Right lung (tissue), 10 donors: ENCODE results near the gene SUCLG2. TPM values are rescaled to one million over a fixed set of nuclear protein-coding genes. Genes with fewer than 3 reads are reported as not detected.
A peak's percentile ranks its signal among the peaks of the same experiment; 100 is the strongest.

Experiments used
- DNase-seq, 2 donors: peaks; one replicate each; pipeline ENCODE4 v3.0.0-alpha.2; 2013
- long read RNA-seq, 8 donors: transcript quantifications; one replicate each; lab custom pipeline, GENCODE V29; 2026
- polyA plus RNA-seq, 5 donors: library from polyadenylated mRNA; unstranded; fragments of 120-200 nt; gene quantifications; one replicate each; pipeline versions ENCODE4 v1.2.1 to v1.2.3, GENCODE V29; 2013; ENCODE audit warnings: inconsistent platforms in 1 of 5, low replicate concordance in 1 of 5; ENCODE audit not compliant: insufficient read length in 5 of 5, insufficient read depth in 1 of 5

The SUCLG2 gene, protein sequence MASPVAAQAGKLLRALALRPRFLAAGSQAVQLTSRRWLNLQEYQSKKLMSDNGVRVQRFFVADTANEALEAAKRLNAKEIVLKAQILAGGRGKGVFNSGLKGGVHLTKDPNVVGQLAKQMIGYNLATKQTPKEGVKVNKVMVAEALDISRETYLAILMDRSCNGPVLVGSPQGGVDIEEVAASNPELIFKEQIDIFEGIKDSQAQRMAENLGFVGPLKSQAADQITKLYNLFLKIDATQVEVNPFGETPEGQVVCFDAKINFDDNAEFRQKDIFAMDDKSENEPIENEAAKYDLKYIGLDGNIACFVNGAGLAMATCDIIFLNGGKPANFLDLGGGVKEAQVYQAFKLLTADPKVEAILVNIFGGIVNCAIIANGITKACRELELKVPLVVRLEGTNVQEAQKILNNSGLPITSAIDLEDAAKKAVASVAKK
- polyA plus RNA-seq = 10 to 100 TPM; 60.2 to 72.9 (median 62.5) TPM
- long read RNA-seq, donor 1, transcript SUCLG2-201 (11 exons, 2,352 nt) = major isoform, 28 of 37 reads
- long read RNA-seq, donor 1, partial matches to known transcripts = 9 of 37 reads
- long read RNA-seq, donor 1, other reads (novel, unspliced or antisense) = 0 of 37 reads
- long read RNA-seq, donor 2, transcript SUCLG2-201 (11 exons, 2,352 nt) = major isoform, 12 of 28 reads
- long read RNA-seq, donor 2, partial matches to known transcripts = 16 of 28 reads
- long read RNA-seq, donor 2, other reads (novel, unspliced or antisense) = 0 of 28 reads
- long read RNA-seq, donor 3, transcript SUCLG2-201 (11 exons, 2,352 nt) = major isoform, 10 of 23 reads
- long read RNA-seq, donor 3, partial matches to known transcripts = 13 of 23 reads
- long read RNA-seq, donor 3, other reads (novel, unspliced or antisense) = 0 of 23 reads
- long read RNA-seq, donor 4, transcript SUCLG2-201 (11 exons, 2,352 nt) = major isoform, 10 of 22 reads
- long read RNA-seq, donor 4, partial matches to known transcripts = 12 of 22 reads
- long read RNA-seq, donor 4, other reads (novel, unspliced or antisense) = 0 of 22 reads
- long read RNA-seq, donor 5, transcript SUCLG2-201 (11 exons, 2,352 nt) = major isoform, 19 of 24 reads
- long read RNA-seq, donor 5, partial matches to known transcripts = 5 of 24 reads
- long read RNA-seq, donor 5, other reads (novel, unspliced or antisense) = 0 of 24 reads
- long read RNA-seq, donor 6, transcript SUCLG2-201 (11 exons, 2,352 nt) = major isoform, 16 of 35 reads
- long read RNA-seq, donor 6, partial matches to known transcripts = 19 of 35 reads
- long read RNA-seq, donor 6, other reads (novel, unspliced or antisense) = 0 of 35 reads
- long read RNA-seq, donor 7, transcript SUCLG2-201 (11 exons, 2,352 nt) = major isoform, 15 of 25 reads
- long read RNA-seq, donor 7, partial matches to known transcripts = 10 of 25 reads
- long read RNA-seq, donor 7, other reads (novel, unspliced or antisense) = 0 of 25 reads
- long read RNA-seq, donor 8, transcript SUCLG2-201 (11 exons, 2,352 nt) = major isoform, 11 of 19 reads
- long read RNA-seq, donor 8, partial matches to known transcripts = 8 of 19 reads
- long read RNA-seq, donor 8, other reads (novel, unspliced or antisense) = 0 of 19 reads

DNA sequence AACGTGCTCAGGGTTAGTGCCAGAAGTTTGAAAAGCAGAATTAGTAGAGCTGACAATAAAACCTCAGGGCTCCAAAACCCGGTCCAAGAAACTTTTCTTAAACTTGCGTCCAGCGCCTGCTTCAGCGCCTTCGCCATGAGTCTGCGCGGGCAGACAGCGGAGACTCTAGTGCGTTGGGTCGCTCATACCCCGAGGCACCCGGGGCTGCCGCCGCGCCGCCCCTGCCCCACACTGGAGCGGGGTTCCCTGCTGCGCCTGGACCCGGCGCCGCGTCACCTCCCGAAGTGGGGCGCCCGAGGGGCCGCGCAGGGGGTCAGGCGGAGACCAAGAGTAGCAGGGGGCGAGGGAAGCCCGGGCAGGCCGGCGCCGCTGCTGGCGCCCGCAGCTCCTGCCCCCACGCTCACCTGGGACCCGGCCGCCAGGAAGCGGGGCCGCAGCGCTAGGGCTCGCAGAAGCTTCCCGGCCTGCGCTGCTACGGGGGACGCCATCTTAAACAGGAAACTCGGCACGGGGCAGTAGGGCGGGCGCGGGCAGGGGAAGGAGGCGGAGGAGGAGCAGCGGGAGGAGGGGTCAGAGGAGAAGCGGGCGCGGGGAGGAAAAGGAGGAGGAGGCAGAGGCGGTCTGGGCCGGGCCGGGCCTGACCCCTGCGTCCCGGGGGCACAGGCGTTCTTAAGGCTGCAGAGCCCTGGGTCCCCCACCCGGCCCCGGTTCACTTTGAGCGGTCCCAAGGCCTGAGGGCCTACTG, at the start of gene SUCLG2:
SUCLG2 (minus strand) TSS at position 514 of the 745 bp plus-strand sequence; CDS start at position 488, 26 bp downstream.
- DNase-seq = peak; percentile 86 to 88

DNA sequence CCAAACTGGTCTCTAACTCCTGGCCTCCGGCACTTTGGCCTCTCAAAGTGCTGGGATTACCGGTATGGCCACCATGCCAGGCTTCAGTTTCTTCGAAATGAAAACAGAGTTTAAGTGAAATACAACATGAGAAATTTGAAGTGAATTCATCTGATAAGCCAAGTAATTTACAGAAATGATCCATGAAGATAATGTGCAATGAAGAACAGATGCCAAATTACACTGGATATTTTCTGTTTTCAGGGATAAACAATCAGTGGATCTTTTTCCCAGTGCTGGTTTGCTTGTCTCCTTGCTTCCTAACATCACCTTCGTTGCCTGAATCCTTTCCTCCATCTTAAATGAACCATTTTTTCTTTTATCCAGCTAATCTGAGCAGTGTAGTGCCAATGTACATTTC, 46.2 kb upstream of the SUCLG2 start:
- no peak for DNase-seq

DNA sequence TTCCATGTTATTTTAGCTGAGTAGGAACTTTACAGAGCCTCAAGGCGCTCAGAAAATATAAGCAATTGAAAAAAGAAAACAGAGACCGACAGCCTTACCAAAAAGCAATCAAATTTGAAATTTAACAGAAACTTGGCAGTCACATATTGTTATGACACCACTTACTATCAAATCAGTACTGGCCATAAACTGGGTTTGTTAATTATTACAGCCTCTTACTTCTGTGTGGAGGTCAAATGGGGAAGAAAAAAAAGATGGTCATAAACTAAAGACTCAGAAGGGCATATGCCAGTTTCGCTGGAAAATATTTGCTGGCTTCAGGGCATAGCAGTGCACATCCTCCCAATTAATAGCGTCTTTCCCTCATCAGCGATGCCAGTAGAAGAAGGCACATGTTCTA, 45.5 kb upstream of the SUCLG2 start:
- no peak for DNase-seq

DNA sequence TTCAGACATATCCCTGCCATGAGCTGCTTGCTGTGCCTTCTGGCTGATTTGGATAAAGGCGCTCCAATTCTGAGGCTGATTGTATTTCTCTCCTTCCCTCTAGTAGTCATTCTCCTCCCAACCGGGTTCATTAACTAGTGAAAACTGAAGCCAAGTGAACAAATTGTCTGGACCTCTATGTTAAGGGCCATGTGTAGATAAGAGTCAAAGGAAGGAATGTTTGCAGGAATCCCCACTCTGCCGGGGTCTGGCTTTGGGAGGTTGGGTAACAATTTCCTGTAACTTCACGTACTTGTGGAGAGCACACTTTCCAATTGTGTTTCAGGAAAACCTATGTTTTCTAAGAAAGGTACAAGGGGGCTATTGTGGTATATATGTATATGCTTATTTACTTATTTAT, 38.2 kb upstream of the SUCLG2 start:
- DNase-seq = no peak

DNA sequence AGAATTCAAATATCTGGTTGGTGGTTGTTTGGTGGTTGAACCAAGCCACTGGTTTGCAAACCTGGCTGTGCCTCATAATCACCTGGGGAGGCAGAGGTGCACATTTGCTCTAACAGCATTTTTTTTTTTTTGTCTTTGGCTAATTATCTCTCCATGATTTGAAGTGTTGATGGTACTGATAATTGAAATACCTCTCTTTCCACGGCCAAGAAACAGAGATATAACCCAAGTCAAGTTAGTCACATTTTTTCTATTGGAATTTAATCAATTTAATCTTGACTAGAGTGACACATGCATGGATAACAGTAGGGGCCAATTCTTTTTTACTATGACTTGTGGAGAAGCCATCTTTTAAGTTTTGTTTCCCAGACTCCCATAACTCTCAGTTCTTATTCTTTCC, 37.5 kb upstream of the SUCLG2 start:
- no peak for DNase-seq

DNA sequence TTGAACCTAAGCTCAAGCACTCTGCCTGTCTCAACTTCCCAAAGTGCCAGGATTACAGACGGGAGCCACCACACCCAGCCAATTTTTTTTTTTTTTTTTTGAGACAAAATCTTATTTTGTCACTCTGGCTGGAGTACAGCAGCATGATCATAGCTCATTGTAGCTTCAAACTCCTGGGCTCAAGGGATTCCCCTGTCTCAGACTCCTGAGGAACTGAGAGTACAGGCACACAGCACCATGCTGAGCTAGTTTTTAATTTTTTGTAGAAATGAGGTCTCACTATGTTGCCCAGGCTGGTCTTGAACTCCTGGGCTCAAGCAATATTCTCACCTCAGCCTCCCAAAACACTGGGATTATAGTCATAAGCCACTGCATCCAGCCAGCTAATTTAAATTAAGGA, 36.8 kb upstream of the SUCLG2 start:
- DNase-seq = no peak

DNA sequence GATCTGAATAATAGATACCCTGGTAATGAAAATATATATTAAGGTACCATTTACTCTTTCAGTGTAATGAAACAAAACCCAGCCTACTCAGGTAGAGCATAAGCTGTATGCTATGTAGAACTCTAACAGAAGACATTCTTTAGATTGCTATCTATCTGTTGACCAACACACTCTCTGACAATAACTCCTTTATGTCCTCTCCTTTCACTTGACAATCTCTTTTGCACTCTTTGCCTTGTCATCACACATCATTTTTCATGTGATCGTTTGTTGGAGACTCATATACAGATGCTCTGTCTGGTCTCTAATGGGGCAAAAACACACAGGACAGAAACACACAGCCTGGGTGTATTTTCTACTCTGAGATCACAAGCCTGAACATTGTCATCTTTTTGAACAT, 35.4 kb upstream of the SUCLG2 start:
- no peak for DNase-seq

DNA sequence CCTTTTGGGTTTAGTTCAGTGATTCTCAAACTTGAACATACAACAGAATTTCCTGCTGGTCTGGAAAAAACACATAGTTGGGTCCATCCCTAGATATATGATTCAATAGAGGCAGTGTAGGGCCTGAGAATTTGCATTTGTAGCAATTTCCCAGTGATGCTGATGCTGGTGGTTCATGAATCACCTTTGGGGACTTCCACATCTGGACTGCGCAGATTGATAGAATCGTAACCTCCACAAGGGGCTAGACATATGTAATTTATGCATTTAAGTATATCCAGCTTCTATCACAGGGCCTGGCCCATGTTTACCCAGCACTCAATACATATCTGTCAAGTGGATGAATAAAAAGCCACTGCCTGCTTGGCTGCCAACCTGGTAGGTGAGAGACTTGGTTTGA, 33.8 kb upstream of the SUCLG2 start:
- DNase-seq = no peak

DNA sequence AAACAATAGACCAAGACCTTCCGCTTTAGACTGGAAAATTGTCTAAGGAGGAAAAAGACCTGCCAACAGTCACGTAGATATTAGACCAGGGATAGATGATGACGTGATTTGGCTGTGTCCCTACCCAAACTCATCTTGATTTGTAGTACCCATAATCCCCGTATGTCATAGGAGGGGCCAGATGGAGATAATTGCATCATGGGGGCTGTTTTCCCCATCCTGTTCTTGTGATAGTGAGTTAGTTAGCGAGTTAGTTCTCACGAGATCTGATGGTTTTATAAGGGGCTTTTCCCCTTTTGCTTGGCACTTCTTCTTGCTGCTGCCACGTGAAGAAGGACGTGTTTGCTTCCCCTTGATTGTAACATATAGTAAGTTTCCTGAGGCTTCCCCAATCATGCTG, 31.7 kb upstream of the SUCLG2 start:
- no peak for DNase-seq

DNA sequence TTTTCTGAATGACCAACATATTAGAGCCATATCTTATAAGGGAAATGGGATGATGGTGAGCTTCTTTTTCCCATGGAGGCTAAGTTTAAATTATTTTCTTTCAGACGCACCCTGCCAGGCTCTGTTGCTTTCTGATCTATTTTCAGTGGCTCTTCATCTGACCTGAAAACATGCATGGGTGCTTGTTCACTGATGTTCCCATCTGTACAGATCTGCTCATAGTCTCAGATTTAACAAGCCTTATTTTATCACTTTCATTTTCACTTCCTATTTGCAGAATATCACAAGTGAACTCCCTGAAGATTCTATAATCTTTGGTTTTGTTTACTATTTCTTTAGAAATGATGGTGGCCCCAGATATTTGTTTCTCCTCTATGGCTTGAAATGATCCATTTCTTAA, 31.1 kb upstream of the SUCLG2 start:
- DNase-seq = no peak

DNA sequence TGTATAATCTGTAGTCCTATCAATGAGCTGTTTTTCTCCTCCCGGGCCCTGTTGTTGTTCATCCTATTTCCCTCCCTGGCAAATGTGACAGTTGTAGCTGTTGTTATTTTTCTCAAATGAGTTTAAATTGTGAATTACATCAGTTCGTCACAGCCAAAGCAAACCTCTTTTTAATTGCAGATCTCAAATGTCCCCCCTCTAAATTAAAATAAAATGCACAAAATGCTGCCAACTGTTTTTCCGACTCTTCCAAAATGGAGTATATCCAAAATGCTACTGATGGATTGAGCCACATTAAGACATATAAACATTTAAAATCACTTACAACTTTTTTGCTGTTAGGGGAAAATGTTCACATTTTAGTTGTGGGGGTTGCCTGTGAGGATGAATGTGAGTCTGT, 29.8 kb upstream of the SUCLG2 start:
- DNase-seq = no peak

DNA sequence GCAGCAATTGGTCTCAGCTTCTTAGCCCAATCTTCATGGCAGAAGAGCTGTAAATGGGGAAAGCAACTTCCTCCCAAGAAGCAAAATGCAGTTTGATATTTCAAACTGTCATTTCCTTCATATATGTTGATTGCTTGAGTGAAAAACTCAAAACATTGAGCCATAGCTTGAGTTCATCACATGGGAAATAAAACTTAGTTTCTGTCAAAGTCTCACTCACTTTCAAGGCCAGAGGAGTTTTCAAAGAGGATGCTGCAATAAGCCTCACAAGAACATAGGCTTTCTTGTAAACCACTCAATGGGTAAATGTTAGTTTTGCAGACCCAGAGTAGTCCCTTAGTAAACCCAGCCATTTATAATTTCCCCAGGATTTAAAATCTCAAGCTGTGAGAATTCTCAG, 29.1 kb upstream of the SUCLG2 start:
- no peak for DNase-seq

DNA sequence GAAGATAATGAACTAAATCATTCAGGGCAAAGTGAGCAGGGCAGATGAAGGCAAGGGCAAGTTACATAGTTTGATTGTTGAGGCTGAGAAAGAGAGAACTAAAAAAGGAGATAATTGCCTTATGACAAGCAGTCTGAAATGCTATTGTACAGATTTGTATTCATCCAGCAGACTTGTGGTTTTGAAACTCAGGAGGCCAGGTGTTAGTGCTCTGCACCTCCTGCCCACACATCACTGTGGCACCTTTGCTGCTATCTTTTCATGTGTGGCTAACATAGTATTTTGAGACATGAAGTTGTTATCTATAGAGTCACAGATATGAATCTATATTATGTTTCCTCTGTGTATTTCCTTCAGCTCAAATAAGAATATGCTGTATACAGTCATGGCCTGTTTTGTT, 24.3 kb upstream of the SUCLG2 start:
- no peak for DNase-seq

DNA sequence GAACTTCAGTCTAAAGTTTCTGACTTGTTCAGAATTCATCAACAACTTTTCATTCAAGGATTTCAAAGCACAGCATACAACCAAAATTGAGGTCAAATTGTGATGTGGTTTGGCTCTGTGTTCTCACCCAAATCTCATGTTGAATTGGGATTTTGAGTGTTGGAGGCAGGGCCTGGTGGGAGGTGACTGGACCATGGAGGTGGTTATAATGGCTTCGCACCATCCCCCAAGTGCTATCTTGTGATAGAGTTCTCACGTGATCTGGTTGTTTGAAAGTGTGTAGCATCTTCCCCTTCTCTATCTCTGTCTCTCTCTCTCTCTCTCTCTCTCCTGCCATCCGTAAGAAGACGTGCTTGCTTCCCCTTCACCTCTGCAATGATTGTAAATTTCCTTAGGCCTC, 19.6 kb upstream of the SUCLG2 start:
- DNase-seq = no peak

DNA sequence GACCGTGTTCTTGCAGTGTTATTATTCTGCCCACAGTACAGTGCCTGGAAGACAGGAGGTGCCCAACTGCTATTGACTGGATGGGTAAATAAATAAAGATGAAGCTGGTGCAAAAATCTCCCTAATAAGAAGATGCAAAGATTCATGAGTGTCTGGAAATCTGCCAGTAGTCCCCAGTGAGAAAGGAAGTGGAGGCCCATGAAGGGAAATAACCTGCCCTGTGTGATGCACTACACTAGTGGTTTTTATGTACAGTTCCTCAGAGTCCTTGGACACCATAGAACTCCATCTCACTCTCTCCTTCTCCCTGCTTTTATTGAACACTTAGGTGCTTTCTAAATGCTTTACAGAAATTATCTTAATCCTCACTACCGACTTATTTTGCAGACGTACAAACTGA, 8.3 kb upstream of the SUCLG2 start:
- no peak for DNase-seq

DNA sequence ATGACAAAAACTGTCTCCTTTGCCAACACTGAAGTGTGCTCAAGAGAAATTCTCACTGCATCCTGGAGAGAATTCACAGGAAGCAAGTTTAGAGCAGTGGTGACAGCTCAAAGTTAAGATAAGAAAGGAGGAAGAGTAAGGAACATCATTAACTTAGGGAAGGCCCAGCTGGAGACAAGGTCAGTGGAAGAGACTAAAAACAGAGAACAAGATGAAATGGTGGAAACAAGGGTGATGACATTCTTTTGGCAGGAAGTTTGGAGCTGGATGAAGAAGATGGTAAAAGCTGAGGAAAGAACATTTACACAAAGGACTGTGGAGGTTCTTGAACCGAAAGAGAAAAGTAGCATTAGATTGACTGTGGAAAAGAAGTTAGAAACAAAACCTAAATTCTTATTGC, 6.7 kb upstream of the SUCLG2 start:
- no peak for DNase-seq

DNA sequence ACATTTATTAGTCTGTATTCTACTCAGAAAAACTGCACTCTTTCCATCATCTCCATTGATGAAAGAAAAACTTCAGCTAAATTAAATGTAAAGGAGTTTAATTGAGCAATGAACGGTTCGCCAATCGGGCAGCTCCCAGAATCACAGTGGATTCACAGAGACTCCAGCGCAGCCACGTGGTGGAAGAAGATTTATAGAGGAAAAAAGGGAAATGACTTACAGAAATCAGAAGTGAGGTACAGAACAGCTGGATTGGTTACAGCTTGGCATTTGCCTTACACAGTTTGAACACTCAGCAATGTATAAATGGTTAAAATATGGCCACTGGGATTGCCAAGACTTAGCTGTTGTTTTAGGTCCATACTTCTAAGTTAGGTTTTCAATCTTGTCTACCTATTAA, 2.8 kb upstream of the SUCLG2 start:
- no peak for DNase-seq

DNA sequence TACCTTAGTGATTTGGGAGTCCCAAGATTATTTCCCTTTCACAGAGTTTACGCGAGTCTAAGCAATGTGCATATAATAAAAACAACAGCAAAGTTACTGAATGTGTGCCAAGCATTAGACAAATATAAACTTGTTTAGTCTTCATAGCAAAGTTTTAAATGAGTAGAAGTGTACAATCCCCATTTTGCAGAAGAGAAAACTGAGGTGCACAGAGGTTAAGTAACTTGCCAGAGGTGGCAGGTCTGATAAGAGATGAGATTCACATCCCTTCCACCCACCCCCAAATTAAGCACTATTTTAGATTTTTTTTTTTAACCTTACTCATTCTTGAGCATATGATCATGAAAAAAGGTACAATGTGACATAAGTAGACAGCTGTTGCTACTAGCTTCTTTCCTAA, 2.2 kb upstream of the SUCLG2 start:
- no peak for DNase-seq

DNA sequence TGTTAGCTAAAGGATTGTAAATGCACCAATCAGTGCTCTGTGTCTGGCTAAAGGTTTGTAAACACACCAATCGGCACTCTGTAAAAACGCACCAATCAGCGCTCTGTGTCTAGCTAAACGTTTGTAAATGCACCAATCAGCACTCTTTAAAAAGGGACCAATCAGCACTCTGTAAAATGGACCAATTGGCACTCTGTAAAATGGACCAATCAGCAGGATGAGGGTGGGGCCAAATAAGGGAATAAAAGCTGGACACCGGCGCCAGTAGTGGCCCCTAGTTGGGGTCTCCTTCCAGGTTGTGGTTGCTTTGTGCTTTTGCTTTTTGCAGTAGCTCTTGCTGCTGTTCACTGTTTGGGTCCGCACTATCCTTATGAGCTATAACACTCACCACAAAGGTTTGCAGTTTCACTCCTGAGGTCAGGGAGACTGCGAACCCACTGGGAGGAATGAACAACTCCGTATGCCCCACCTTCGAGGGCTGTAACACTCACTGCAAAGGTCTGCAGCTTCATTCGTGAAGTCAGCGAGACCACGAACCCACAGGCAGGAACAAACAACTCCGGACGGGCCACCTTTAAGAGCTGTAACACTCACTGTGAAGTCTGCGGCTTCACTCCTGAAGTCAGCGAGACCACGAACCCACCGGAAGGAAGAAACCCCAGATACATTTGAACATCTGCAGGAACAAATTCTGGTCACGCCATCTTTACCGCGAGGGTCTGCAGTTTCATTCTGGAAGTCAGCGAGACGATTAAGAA, 1.1 kb upstream of the SUCLG2 start:
- DNase-seq = no peak

DNA sequence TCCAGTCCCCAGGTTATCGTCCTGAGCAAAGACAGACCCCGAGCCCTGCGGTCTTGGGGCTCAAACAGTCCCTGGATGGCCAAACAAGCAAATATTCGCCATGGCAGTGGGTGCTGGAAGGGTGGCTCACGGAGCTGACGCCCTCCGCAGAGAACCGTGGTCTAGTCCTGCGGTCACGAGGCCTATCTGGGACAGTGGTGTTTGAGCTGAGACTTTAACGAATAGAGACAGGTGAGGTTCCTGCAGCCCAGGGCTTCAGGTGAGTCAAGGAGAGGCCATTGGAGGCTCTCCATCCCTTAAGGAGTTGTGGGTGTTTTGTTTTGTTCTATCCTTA, 399 bp upstream of the SUCLG2 start:
- DNase-seq = no peak
